Neural progenitor cell (in vitro differentiated cells): Measurements from ENCODE around the gene HMGB1. TPM values are rescaled to one million over a fixed set of nuclear protein-coding genes. Genes with fewer than 3 reads are reported as not detected.

ENCODE experiments used
- DNase-seq: peaks from one replicate; pipeline ENCODE4 v3.0.0-alpha.2; 2016; ENCODE audit warnings: low spot score
- H2AFZ ChIP-seq: fragments of 200-600 bp; sonication (generic); replicated peaks from 2 replicates; pipeline ENCODE4 v1.6.1; 2016; ENCODE audit warnings: antibody characterized with exemption
- H3F3A ChIP-seq: fragments of 200-600 bp; sonication (generic); 2 replicates; pipeline ENCODE4 v1.6.1; 2016; ENCODE audit warnings: antibody characterized with exemption, low read depth
- H3K27ac ChIP-seq: fragments of 200-600 bp; sonication (generic); 2 replicates; pipeline ENCODE4 v1.5.1; 2016; ENCODE audit warnings: mild to moderate bottlenecking
- H3K27me3 ChIP-seq: fragments of 200-600 bp; sonication (generic); 2 replicates; pipeline ENCODE4 v1.6.1; 2016; ENCODE audit warnings: mild to moderate bottlenecking, moderate library complexity
- H3K36me3 ChIP-seq: fragments of 200-600 bp; sonication (generic); 2 replicates; pipeline ENCODE4 v1.5.1; 2016
- H3K4me1 ChIP-seq: fragments of 200-600 bp; sonication (generic); 2 replicates; pipeline ENCODE4 v1.6.1; 2016; ENCODE audit warnings: mixed run types
- H3K4me2 ChIP-seq: fragments of 200-600 bp; sonication (generic); 2 replicates; pipeline ENCODE4 v1.6.1; 2016
- H3K4me3 ChIP-seq: fragments of 200-600 bp; sonication (generic); 2 replicates; pipeline ENCODE4 v1.5.1; 2016
- H3K79me2 ChIP-seq: fragments of 200-600 bp; sonication (generic); 2 replicates; pipeline ENCODE4 v1.6.1; 2016; ENCODE audit warnings: low read depth
- H3K9ac ChIP-seq: fragments of 200-600 bp; sonication (generic); 2 replicates; pipeline ENCODE4 v1.6.1; 2016
- H3K9me3 ChIP-seq: fragments of 200-600 bp; sonication (generic); 2 replicates; pipeline ENCODE4 v1.5.1; 2016; ENCODE audit warnings: low read depth
- H4K20me1 ChIP-seq: fragments of 200-600 bp; sonication (generic); 2 replicates; pipeline ENCODE4 v1.6.1; 2016; ENCODE audit warnings: low read depth
- H3K27ac Mint-ChIP-seq: 3 replicates; pipeline ENCODE4 v1.8.0; 2021; ENCODE audit warnings: mixed read lengths
- H3K27me3 Mint-ChIP-seq: 2 replicates; pipeline ENCODE4 v1.8.0; 2022; ENCODE audit warnings: low read depth, mild to moderate bottlenecking, inconsistent platforms, moderate library complexity, mixed read lengths; ENCODE audit not compliant: insufficient read depth
- H3K36me3 Mint-ChIP-seq: 3 replicates; pipeline ENCODE4 v1.8.0; 2021; ENCODE audit warnings: mixed read lengths
- H3K4me1 Mint-ChIP-seq: 3 replicates; pipeline ENCODE4 v1.8.0; 2021; ENCODE audit warnings: mixed read lengths
- H3K4me3 Mint-ChIP-seq: 3 replicates; pipeline ENCODE4 v1.8.0; 2021; ENCODE audit warnings: mild to moderate bottlenecking, moderate library complexity, mixed read lengths
- H3K9me3 Mint-ChIP-seq: 3 replicates; pipeline ENCODE4 v1.8.0; 2020; ENCODE audit warnings: mixed read lengths
- CTCF ChIP-seq: fragments of 200-600 bp; sonication (generic); IDR thresholded peaks from 2 replicates; pipeline ENCODE4 v1.5.1; 2017; ENCODE audit warnings: antibody characterized with exemption, mild to moderate bottlenecking
- EZH2 ChIP-seq: fragments of 200-600 bp; sonication (generic); IDR thresholded peaks from 2 replicates; pipeline ENCODE4 v1.6.1; 2017; ENCODE audit warnings: antibody characterized with exemption, mild to moderate bottlenecking, moderate library complexity
- EZH2phosphoT487 ChIP-seq: fragments of 200-600 bp; sonication (generic); IDR thresholded peaks from 2 replicates; pipeline ENCODE4 v1.6.1; 2017; ENCODE audit warnings: antibody characterized with exemption
- total RNA-seq: library from RNA; depleted of rRNA; stranded (reverse); fragments of >200 nt; gene quantifications from 2 replicates; pipeline ENCODE4 v1.2.3, GENCODE V29; 2015; ENCODE audit warnings: low replicate concordance

The HMGB1 gene
- total RNA-seq, 1 donor from 2014 or later = 1,493 TPM

- Histone ChIP-seq H3K27me3 (no peaks in the 10 kb centered on the region), H3K4me1 (peaks cover 7% of the 10 kb centered on the region), H2AFZ (no peak overlapping the region), H3F3A (peaks cover 4% of the 10 kb centered on the region), H3K4me2 (no peak overlapping the region), H3K9me3 (no peaks in the 10 kb centered on the region), H4K20me1 (no peaks in the 10 kb centered on the region), H3K79me2 (no peaks in the 10 kb centered on the region), H3K4me3 (no peak overlapping the region), H3K36me3 (no peaks in the 10 kb centered on the region), H3K27ac (no peak overlapping the region), H3K9ac (no peak overlapping the region)
- Mint-ChIP-seq H3K9me3 (no peaks in the 10 kb centered on the region), H3K4me1 (peaks cover 3% of the 10 kb centered on the region), H3K27ac (no peak overlapping the region), H3K4me3 (no peak overlapping the region), H3K27me3 (peaks cover 2% of the 10 kb centered on the region), H3K36me3 (no peaks in the 10 kb centered on the region)
- TF ChIP-seq EZH2 (no peak), CTCF (no peak), EZH2phosphoT487 (no peak)
- no peak for DNase-seq
These were observed 15.6 kb upstream of the HMGB1 start for GRCh38 chr13:30481241-30481760.

- peaks cover 4% of the 10 kb centered on the region for H3F3A ChIP-seq
- TF ChIP-seq CTCF (no peak), EZH2phosphoT487 (no peak), EZH2 (no peak)
- H3K4me1 ChIP-seq = peaks cover 7% of the 10 kb centered on the region
- H3K27me3 ChIP-seq = no peaks in the 10 kb centered on the region
- no peak overlapping the region for H3K9ac ChIP-seq
- no peaks in the 10 kb centered on the region for H3K9me3 Mint-ChIP-seq
- H4K20me1 ChIP-seq = no peaks in the 10 kb centered on the region
- no peak overlapping the region for H3K27ac Mint-ChIP-seq
- H3K4me3 ChIP-seq = no peak overlapping the region
- H3K4me1 Mint-ChIP-seq = peaks cover 3% of the 10 kb centered on the region
- peaks cover 2% of the 10 kb centered on the region for H3K27me3 Mint-ChIP-seq
- DNase-seq = no peak
- H2AFZ ChIP-seq = no peak overlapping the region
- no peak overlapping the region for H3K27ac ChIP-seq
- H3K36me3 ChIP-seq = no peaks in the 10 kb centered on the region
- no peaks in the 10 kb centered on the region for H3K79me2 ChIP-seq
- no peak overlapping the region for H3K4me2 ChIP-seq
- H3K36me3 Mint-ChIP-seq = no peaks in the 10 kb centered on the region
- no peak overlapping the region for H3K4me3 Mint-ChIP-seq
- no peaks in the 10 kb centered on the region for H3K9me3 ChIP-seq
These were observed 14.7 kb upstream of the HMGB1 start for GRCh38 chr13:30480292-30480950.

- Histone ChIP-seq H2AFZ (no peak overlapping the region), H3K9me3 (no peaks in the 10 kb centered on the region), H3K4me1 (peaks cover 7% of the 10 kb centered on the region), H3K4me3 (no peak overlapping the region), H3K9ac (no peak overlapping the region), H3K27me3 (no peaks in the 10 kb centered on the region), H4K20me1 (no peaks in the 10 kb centered on the region), H3K79me2 (no peaks in the 10 kb centered on the region), H3F3A (peaks cover 4% of the 10 kb centered on the region), H3K36me3 (no peaks in the 10 kb centered on the region), H3K4me2 (no peak overlapping the region), H3K27ac (no peak overlapping the region)
- no peak for DNase-seq
- no peaks in the 10 kb centered on the region for H3K9me3 Mint-ChIP-seq
- peaks cover 3% of the 10 kb centered on the region for H3K4me1 Mint-ChIP-seq
- no peak overlapping the region for H3K27ac Mint-ChIP-seq
- TF ChIP-seq EZH2phosphoT487 = no peak
- no peak for TF ChIP-seq EZH2
- no peak for TF ChIP-seq CTCF
- H3K27me3 Mint-ChIP-seq = peaks cover 2% of the 10 kb centered on the region
- no peaks in the 10 kb centered on the region for H3K36me3 Mint-ChIP-seq
- no peak overlapping the region for H3K4me3 Mint-ChIP-seq
These were observed 14.1 kb upstream of the HMGB1 start for GRCh38 chr13:30479883-30480219.
